HepG2 (cell line): Measurements from ENCODE around the gene BOLL. TPM values are rescaled to one million over a fixed set of nuclear protein-coding genes. Genes with fewer than 3 reads are reported as not detected.
"Not testable (repeated sequence)": the region's sequence is repeated elsewhere in the genome, so short reads cannot be mapped to it uniquely, and the experiment has no call there.

ENCODE experiments used
- ATAC-seq: fragments of 200-7000 bp; cut with Tn5 transposase; 3 replicates; pipeline ENCODE4 v1.9.1; 2020; ENCODE audit warnings: mild to moderate bottlenecking, moderate library complexity
- BruUV-seq: library from RNA; stranded (reverse); fragments of 400-500 nt; replicated peaks from 2 replicates; lab custom pipeline; 2021; lab: Mats Ljungman, UMichigan
- CTCF ChIA-PET: fragments of 300-600 bp; formaldehyde crosslinking; extraction: SDS; loops from one replicate; lab custom pipeline; 2021; ENCODE audit warnings: low total read pairs, inconsistent platforms, low intra/inter-chr PET ratio; lab: Yijun Ruan, JAX
- POLR2A ChIA-PET: fragments of 350-600 bp; sonication (Branson Sonifier 250); formaldehyde crosslinking; loops from one replicate; lab custom pipeline; 2020; ENCODE audit warnings: antibody characterized with exemption, inconsistent platforms; lab: Yijun Ruan, JAX
- DNase-seq: peaks from one replicate; pipeline ENCODE4 v3.0.0-alpha.2; 2015; ENCODE audit warnings: low spot score
- FAIRE-seq: peaks from 3 replicates; lab custom pipeline; 2011; peaks lifted over from hg19 to GRCh38; lab: Jason Lieb, UNC
- H2AFZ ChIP-seq: one replicate; pipeline ENCODE4 v1.6.1; 2011; ENCODE audit warnings: low read length, inconsistent platforms
- H3K27ac ChIP-seq: fragments of 300-600 bp; 3 replicates; pipeline ENCODE4 v1.8.0; 2011; ENCODE audit warnings: mixed run types, mild to moderate bottlenecking, mixed read lengths, low read length, inconsistent platforms; ENCODE audit not compliant: insufficient read depth; ENCODE audit errors: extremely low read length
- H3K27me3 ChIP-seq, 2 experiments: fragments of 200-600 bp in 1 of 2; 2 replicates in 1 of 2; 3 replicates in 1 of 2; pipeline versions ENCODE4 v1.6.0 to v1.8.0; 2011; ENCODE audit warnings: low read length in 2 of 2, mild to moderate bottlenecking in 2 of 2, moderate library complexity in 2 of 2, inconsistent platforms in 1 of 2; ENCODE audit not compliant: insufficient read depth in 2 of 2, control insufficient read depth in 1 of 2
- H3K36me3 ChIP-seq, 2 experiments: fragments of 200-600 bp in 1 of 2; replicated peaks in 1 of 2; 2 replicates in 1 of 2; 3 replicates in 1 of 2; pipeline versions ENCODE4 v1.5.1 to v1.8.0; 2011; ENCODE audit warnings: low read length in 2 of 2, inconsistent platforms in 1 of 2; ENCODE audit not compliant: insufficient read depth in 2 of 2, control insufficient read depth in 1 of 2
- H3K4me1 ChIP-seq: 2 replicates; pipeline ENCODE4 v1.5.1; 2012; ENCODE audit warnings: low read length, inconsistent platforms; ENCODE audit not compliant: insufficient read depth
- H3K4me2 ChIP-seq: 2 replicates; pipeline ENCODE4 v1.6.0; 2011; ENCODE audit warnings: low read depth, low read length, inconsistent platforms
- H3K4me3 ChIP-seq, 3 experiments: fragments of 200-600 bp in 1 of 3; sonication (generic), shearing (Covaris generic) in 1 of 3; replicated peaks in 1 of 3; 2 replicates each; pipeline ENCODE4 v1.5.1; 2011 to 2016; ENCODE audit warnings: low read length in 3 of 3, inconsistent platforms in 2 of 3, low read depth in 2 of 3, mild to moderate bottlenecking in 2 of 3, control low read depth in 1 of 3, mixed read lengths in 1 of 3; ENCODE audit not compliant: insufficient read depth in 1 of 3
- H3K79me2 ChIP-seq: one replicate; pipeline ENCODE4 v1.6.1; 2011; ENCODE audit warnings: low read length, inconsistent platforms; ENCODE audit not compliant: insufficient read depth
- H3K9ac ChIP-seq: 2 replicates; pipeline ENCODE4 v1.6.0; 2011; ENCODE audit warnings: mild to moderate bottlenecking, low read depth, low read length, inconsistent platforms; ENCODE audit not compliant: insufficient read depth
- H3K9me3 ChIP-seq: 2 replicates; pipeline ENCODE4 v1.5.1; 2012; ENCODE audit warnings: mild to moderate bottlenecking, low read length
- H4K20me1 ChIP-seq: 2 replicates; pipeline ENCODE4 v1.6.0; 2011; ENCODE audit warnings: inconsistent platforms, mild to moderate bottlenecking, low read length, moderate library complexity; ENCODE audit not compliant: insufficient read depth
- ATF7 ChIP-seq, 2 experiments: fragments of 450-650 bp in 1 of 2; sonication (generic) in 1 of 2; formaldehyde crosslinking in 1 of 2; IDR thresholded peaks; 2 replicates each; pipeline versions ENCODE4 v1.4.0 to v1.6.1; 2016 to 2020; ENCODE audit warnings: antibody characterized with exemption in 1 of 2, mild to moderate bottlenecking in 1 of 2, missing genetic modification reagents in 1 of 2
- CREB1 ChIP-seq, 2 experiments: fragments of 450-650 bp in 1 of 2; IDR thresholded peaks; 2 replicates each; pipeline ENCODE4 v1.6.1; 2016 to 2017; ENCODE audit warnings: control low read depth in 1 of 2, mild to moderate bottlenecking in 1 of 2, missing compliant biosample characterization in 1 of 2, missing genetic modification characterization in 1 of 2
- GABPB1 ChIP-seq: IDR thresholded peaks from 2 replicates; pipeline ENCODE4 v1.6.1; 2016; ENCODE audit warnings: mild to moderate bottlenecking, missing genetic modification reagents, moderate library complexity, missing compliant biosample characterization
- MIXL1 ChIP-seq: IDR thresholded peaks from 2 replicates; pipeline ENCODE4 v1.6.1; 2016
- SMARCC2 ChIP-seq: fragments of 450-650 bp; IDR thresholded peaks from 2 replicates; pipeline ENCODE4 v1.6.1; 2017; ENCODE audit warnings: antibody characterized with exemption, mild to moderate bottlenecking
- U2AF2 ChIP-seq: fragments of 200-400 bp; formaldehyde crosslinking; IDR thresholded peaks from 2 replicates; pipeline ENCODE4 v1.6.1; 2017; ENCODE audit warnings: low read depth, mild to moderate bottlenecking, low read length
- ZFP36 ChIP-seq: fragments of 150-350 bp; IDR thresholded peaks from 2 replicates; pipeline ENCODE4 v1.6.1; 2018; ENCODE audit warnings: borderline replicate concordance, low read length, low read depth; ENCODE audit not compliant: partially characterized antibody
- ZFP62 ChIP-seq: sonication (generic); formaldehyde crosslinking; IDR thresholded peaks from 2 replicates; pipeline ENCODE4 v1.4.0; 2020; ENCODE audit warnings: missing genetic modification reagents
- ZNF354B ChIP-seq: sonication (generic); formaldehyde crosslinking; IDR thresholded peaks from 2 replicates; pipeline ENCODE4 v1.8.0; 2022; ENCODE audit warnings: mild to moderate bottlenecking, missing genetic modification reagents
- ZNF770 ChIP-seq: sonication (generic); formaldehyde crosslinking; IDR thresholded peaks from 2 replicates; pipeline ENCODE4 v1.5.0; 2020; ENCODE audit warnings: mild to moderate bottlenecking, missing genetic modification reagents
- ZSCAN21 ChIP-seq: sonication (generic); formaldehyde crosslinking; IDR thresholded peaks from 2 replicates; pipeline ENCODE4 v1.8.0; 2022; ENCODE audit warnings: mild to moderate bottlenecking, missing genetic modification reagents, moderate library complexity, borderline replicate concordance
- WGBS: methylation state at CpG from one replicate; pipeline ENCODE4 v1.1.6; 2017; ENCODE audit warnings: low lambda C conversion rate; 5-methylcytosine and 5-hydroxymethylcytosine counted together
- in situ Hi-C: cut with HindIII; loops from 2 replicates; pipeline ENCODE4 v1.10.0; 2017; ENCODE audit warnings: low pct_unique_long_range_greater_than_20kb; ENCODE audit not compliant: extremely low pct_ligation_motif_present
- intact Hi-C: fragments of 100-400 bp; cut with micrococcal nuclease; formaldehyde crosslinking; loops from one replicate; pipeline ENCODE4 v1.10.0; 2022; ENCODE audit not compliant: unreplicated experiment
- polyA plus RNA-seq, 8 experiments: library from polyadenylated mRNA; depleted of rRNA in 3 of 8; stranded (reverse) in 7 of 8; unstranded in 1 of 8; fragments of >200 nt; fragmentation: Illumina TruSeq in 4 of 8; extraction: Trizol in 4 of 8; gene quantifications; 2 replicates each; pipeline versions ENCODE4 v1.2.1 to v1.2.3, GENCODE V29; 2011 to 2016; ENCODE audit warnings: low read depth in 4 of 8, missing spikeins in 1 of 8, mixed read lengths in 1 of 8; ENCODE audit not compliant: insufficient read depth in 1 of 8
- total RNA-seq, 5 experiments: library from RNA; depleted of rRNA; stranded (reverse); fragments of >200 nt; fragmentation: Illumina TruSeq; extraction: Trizol; gene quantifications; 2 replicates each; pipeline ENCODE4 v1.2.3, GENCODE V29; 2016; ENCODE audit warnings: low read depth in 1 of 5

BOLL gene
- total and polyA plus RNA-seq, 2 of the 13 experiments (the other 11 are each of a cell fraction or from before 2014, with no cell fraction given) = not detected

- TF ChIP-seq ZNF770 (CRISPR knock-in tag) (no peak), MIXL1 (CRISPR knock-in tag) (no peak), CREB1 (IDR thresholded peaks at IDR 0.05) (peak; percentile 14; the same call in 1 of the 2 replicates), CREB1 (CRISPR knock-in tag; IDR thresholded peaks at IDR 0.05) (no peak), U2AF2 (no peak), ATF7 (IDR thresholded peaks at IDR 0.05) (peak; percentile 91), ATF7 (CRISPR knock-in tag; IDR thresholded peaks at IDR 0.05) (no peak), GABPB1 (CRISPR knock-in tag) (no peak), ZSCAN21 (CRISPR knock-in tag) (no peak), ZNF354B (no peak), SMARCC2 (no peak), ZFP36 (no peak), ZFP62 (CRISPR knock-in tag) (no peak)
Observed at GRCh38 chr2:197710424-197711042, 74.6 kb downstream of the BOLL start (continued).

- H3K27me3 ChIP-seq, H3K9ac ChIP-seq, BruUV-seq, H2AFZ ChIP-seq, CTCF ChIA-PET, H3K27ac ChIP-seq, H3K36me3 ChIP-seq, H3K9me3 ChIP-seq, DNase-seq, FAIRE-seq, ATAC-seq: not testable (repeated sequence)
- in situ Hi-C loops = loop anchor here (5.0 to 10.0 kb wide), 2 partner anchors 68 to 194 kb away; partner anchors contain the start of gene MOB4
- H3K4me1 ChIP-seq = peaks cover 41% of the 10 kb centered on the region
- peaks cover 22% of the 10 kb centered on the region for H4K20me1 ChIP-seq
- H3K4me2 ChIP-seq = peak overlapping the region; percentile 84
- POLR2A ChIA-PET = interaction anchor here (1.2 kb wide), 2 partner anchors 35 to 209 kb away, joined by 3 to 5 read pairs; partner anchors contain the start of genes HSPD1 and HSPE1
- intact Hi-C loops = loop anchor here (5.0 to 10.0 kb wide), 3 partner anchors 257 to 314 kb away; partner anchors contain the start of genes COQ10B and SF3B1
- H3K79me2 ChIP-seq = peaks cover 41% of the 10 kb centered on the region
- 0 out of 6 replicates have a peak overlapping the region, but pooled peaks of 1 of the 3 experiments have one; percentile 60 for H3K4me3 ChIP-seq
- 93% methylated on average over 7 of the region's 7 CpGs for WGBS
Observed at GRCh38 chr2:197709140-197709539, 76.0 kb downstream of the BOLL start.
